SK-N-MC (cell line): Measurements from ENCODE around the gene ACKR2.

Source experiments
- EZH2 ChIP-seq: fragments of 200-600 bp; sonication (generic); IDR thresholded peaks from one replicate; pipeline ENCODE4 v1.6.1; 2017; ENCODE audit warnings: antibody characterized with exemption
- FOXP2 ChIP-seq: optimal IDR thresholded peaks from 2 replicates; pipeline ENCODE3; 2011; ENCODE audit warnings: mild to moderate bottlenecking, moderate library complexity; ENCODE audit not compliant: insufficient read depth; ENCODE audit errors: extremely low read length, control extremely low read depth
- POLR2AphosphoS5 ChIP-seq: IDR thresholded peaks from 2 replicates; pipeline ENCODE4 v1.6.1; 2012; ENCODE audit warnings: mild to moderate bottlenecking, low read depth, low read length, borderline replicate concordance

DNA sequence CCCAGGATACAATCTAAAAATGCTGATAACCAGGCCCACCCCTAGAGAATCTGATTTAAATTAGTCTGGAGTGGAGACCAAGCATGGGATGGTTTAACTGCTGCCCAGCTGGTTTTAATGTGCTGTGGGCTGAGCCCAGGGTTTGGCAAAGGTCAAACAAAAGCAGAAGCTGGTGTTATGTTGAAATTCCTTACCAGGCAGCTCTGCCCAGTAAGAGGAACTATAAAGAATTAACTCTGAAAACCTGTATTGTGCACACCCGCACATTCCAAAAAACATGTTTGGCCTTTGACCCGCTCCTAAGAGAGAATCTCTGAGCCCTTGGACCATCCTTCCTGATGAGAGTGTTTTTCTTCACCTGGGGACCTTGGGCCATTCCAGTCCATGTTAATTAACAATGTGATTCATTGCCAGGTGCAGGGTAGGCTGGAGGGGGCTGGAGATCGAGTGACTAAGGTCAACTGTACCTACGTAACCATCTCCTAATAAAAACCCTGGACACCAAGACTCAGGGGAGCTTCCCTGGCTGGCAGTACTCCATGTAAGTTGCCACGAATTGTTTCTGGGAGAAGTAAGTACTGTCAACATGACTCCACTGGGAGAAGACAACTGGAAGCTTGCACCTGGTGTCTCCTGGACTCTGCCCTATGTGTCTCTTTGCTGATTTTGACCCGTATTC, 47.1 kb upstream of the ACKR2 start:
- TF ChIP-seq POLR2AphosphoS5 (no peak), EZH2 (no peak), FOXP2 (no peak)
